ENCODE results near the gene TAC3. TPM values are rescaled to one million over a fixed set of nuclear protein-coding genes. Genes with fewer than 3 reads are reported as not detected.

Gene TAC3
- total and polyA plus RNA-seq, 2 of the 8 experiments (the other 6 are each of a cell fraction or from before 2014, with no cell fraction given): 9.7 to 45.3 TPM

- no peak for FAIRE-seq
- H4K8ac ChIP-seq (ENCODE audit: extremely low read depth, insufficient read depth, low read length): no peak overlapping the region
- CTCF ChIA-PET (ENCODE audit: partially characterized antibody): interaction anchor here (0.7 to 10.1 kb wide), 14 partner anchors 8 to 778 kb away, joined by 3 to 95 read pairs (median 5); partner anchors contain the start of genes STAT6 and TAC3
Observed at GRCh38 chr12:57009949-57010626, 6.2 kb downstream of the TAC3 start.

More at GRCh38 chr12:57009949-57010626, 6.2 kb downstream of the TAC3 start:
- Histone ChIP-seq H2BK5ac (ENCODE audit: low read depth, low read length) (0 out of 2 replicates have a peak overlapping the region, but pooled peaks have one; percentile 53), H3K9ac (replicated peaks in 1 of 4; ENCODE audit: extremely low read depth in 1 of 4, low read depth in 3 of 4, low read length in 3 of 4) (no peak overlapping the region; a peak in 1 of 7 replicates), H3K36me3 (ENCODE audit: control insufficient read depth in 2 of 4, insufficient read depth in 4 of 4, low read length in 3 of 4) (no peaks in the 10 kb centered on the region; a peak in 1 of 8 replicates), H3K79me1 (ENCODE audit: low read depth, low read length) (no peaks in the 10 kb centered on the region), H4K91ac (replicated peaks; ENCODE audit: insufficient read length, low read length) (peak overlapping the region; percentile 57), H2AFZ (ENCODE audit: low read length) (no peak overlapping the region), H3K4ac (replicated peaks; ENCODE audit: insufficient read length, low read depth, low read length) (no peak overlapping the region), H3K23me2 (ENCODE audit: low read depth, low read length) (no peaks in the 10 kb centered on the region; the same call in 1 of the 2 replicates), H3K4me1 (replicated peaks in 1 of 4; ENCODE audit: control insufficient read depth in 3 of 4, insufficient read depth in 4 of 4, low read length in 3 of 4) (peaks cover 2 to 15% (median 11%) of the 10 kb centered on the region in 4 experiments), H3K56ac (replicated peaks; ENCODE audit: insufficient read length, low read depth, low read length) (no peak overlapping the region), H3K4me3 (ENCODE audit: extremely low read depth in 1 of 4, insufficient read depth in 2 of 4, low read depth in 3 of 4, low read length in 4 of 4) (0 out of 8 replicates have a peak overlapping the region, but pooled peaks of 1 of the 4 experiments have one; percentile 2), H3K27ac (ENCODE audit: low read depth, low read length) (no peak overlapping the region), H3K18ac (ENCODE audit: extremely low read depth, low read length) (no peak overlapping the region; the same call in 1 of the 2 replicates), H3K4me2 (ENCODE audit: insufficient read depth in 1 of 2, low read depth in 2 of 2, low read length in 2 of 2) (peak overlapping the region in 1 of 2 experiments; percentile 9; a peak in 2 of 4 replicates), H2BK12ac (ENCODE audit: low read depth, low read length) (no peak overlapping the region), H3K27me3 (replicated peaks in 1 of 4; ENCODE audit: control insufficient read depth in 3 of 4, extremely low read depth in 1 of 4, insufficient read depth in 3 of 4, low read length in 3 of 4) (no peaks in the 10 kb centered on the region), H2AK5ac (ENCODE audit: low read depth, low read length) (no peak overlapping the region), H2BK20ac (ENCODE audit: low read length) (no peak overlapping the region), H3K79me2 (ENCODE audit: control insufficient read depth in 1 of 2, insufficient read depth in 2 of 2, low read length in 2 of 2) (peaks cover 0 to 8% of the 10 kb centered on the region in 2 experiments; a peak in 2 of 4 replicates), H3K9me3 (ENCODE audit: insufficient read depth in 2 of 2, low read depth in 1 of 2, low read length in 1 of 2) (no peaks in the 10 kb centered on the region), H3K14ac (ENCODE audit: insufficient read length) (no peak overlapping the region), H4K5ac (ENCODE audit: insufficient read length, low read depth, low read length) (no peak overlapping the region), H2BK15ac (ENCODE audit: low read length) (no peak overlapping the region), H2BK120ac (replicated peaks; ENCODE audit: low read depth, low read length) (peak overlapping the region; percentile 24), H4K20me1 (replicated peaks in 1 of 2; ENCODE audit: control insufficient read depth in 1 of 2, insufficient read depth in 2 of 2, low read length in 2 of 2) (no peaks in the 10 kb centered on the region), H3K23ac (ENCODE audit: insufficient read length) (no peak overlapping the region)
- no peak for TF ChIP-seq RNF2 (IDR thresholded peaks at IDR 0.05; ENCODE audit: borderline replicate concordance, low read depth, low read length, missing control alignments, poor library complexity, severe bottlenecking)
- 0 out of 2 replicates have a peak, but pooled peaks have one; percentile 25 for TF ChIP-seq TEAD4 (IDR thresholded peaks at IDR 0.05; ENCODE audit: low read depth, low read length)
- peak; percentile 77; the same call in 1 of the 2 replicates for TF ChIP-seq SP1 (IDR thresholded peaks at IDR 0.05; ENCODE audit: low read depth, low read length)
- TF ChIP-seq SAP30 (IDR thresholded peaks at IDR 0.05; ENCODE audit: insufficient read depth, insufficient replicate concordance, low read length): no peak
- WGBS, 2 experiments (ENCODE audit: extremely low coverage in 1 of 2, insufficient coverage in 1 of 2, insufficient read length in 1 of 2, insufficient replicate concordance in 2 of 2, low coverage in 1 of 2, low lambda C conversion rate in 2 of 2, missing lambda C conversion rate in 1 of 2): 84% methylated on average over 5 of the region's 5 CpGs; no CpG with 5 or more reads in 1 of the 2 experiments
- POLR2A ChIA-PET (ENCODE audit: partially characterized antibody): interaction anchor here (3.7 kb wide), 1 partner anchor 102 kb away, joined by 17 read pairs; the partner anchor contains the start of gene STAT6
- DNase-seq (ENCODE audit: low read depth in 1 of 2, low spot score in 2 of 2): no peak

All from H1 (cell line).